Psoas muscle (tissue), 8 donors: ENCODE data around the gene PKIG. TPM values are rescaled to one million over a fixed set of nuclear protein-coding genes. Genes with fewer than 3 reads are reported as not detected.

ENCODE experiments used
- ATAC-seq, 4 donors: fragments of 200-7000 bp; cut with Tn5 transposase; one replicate each; pipeline ENCODE4 v1.9.1; 2020; ENCODE audit warnings: moderate library complexity in 3 of 4, mild to moderate bottlenecking in 2 of 4
- DNase-seq, 2 donors: peaks; one replicate each; pipeline ENCODE4 v3.0.0-alpha.2; 2020
- H3K27ac ChIP-seq: fragments of 200-600 bp; one replicate; pipeline ENCODE4 v1.8.0; 2022
- H3K27me3 ChIP-seq, 3 donors: fragments of 200-600 bp in 1 of 3; one replicate each; pipeline versions ENCODE4 v1.6.1 to v1.8.0; 2013 to 2022; ENCODE audit warnings: low read length in 2 of 3, mild to moderate bottlenecking in 2 of 3, moderate library complexity in 1 of 3; ENCODE audit not compliant: insufficient read depth in 3 of 3
- H3K36me3 ChIP-seq, 2 donors: fragments of 200-600 bp in 1 of 2; one replicate each; pipeline versions ENCODE4 v1.6.1 to v1.8.0; 2013 to 2022; ENCODE audit warnings: low read depth in 1 of 2, mild to moderate bottlenecking in 1 of 2, moderate library complexity in 1 of 2; ENCODE audit not compliant: insufficient read depth in 1 of 2
- H3K4me1 ChIP-seq: fragments of 200-600 bp; one replicate; pipeline ENCODE4 v1.8.0; 2022
- H3K4me3 ChIP-seq: fragments of 200-600 bp; one replicate; pipeline ENCODE4 v1.8.0; 2022; ENCODE audit warnings: mild to moderate bottlenecking
- H3K9me3 ChIP-seq: fragments of 200-600 bp; one replicate; pipeline ENCODE4 v1.8.0; 2022
- WGBS, 3 donors: extraction: QIAGEN DNeasy Blood & Tissue Kit; methylation state at CpG; one replicate each; pipeline versions ENCODE4 v1.1.6 to v1.1.7; 2013; 5-methylcytosine and 5-hydroxymethylcytosine counted together
- intact Hi-C, 2 donors: fragments of 100-400 bp; cut with DNase I; formaldehyde crosslinking; loops; one replicate each; pipeline versions ENCODE4 v1.11.0 to v1.14.2; 2022
- polyA plus RNA-seq, 3 donors: library from polyadenylated mRNA; stranded (reverse); fragments of 200-250 nt; gene quantifications; one replicate each; pipeline ENCODE4 v1.2.3, GENCODE V29; 2013
- total RNA-seq, 4 donors: library from RNA; stranded (reverse); fragmentation: NEBNext Ultra II Directional in 2 of 4; extraction: Animal tissue kit (Norgen Biotek cat#: 25700) in 2 of 4; gene quantifications; one replicate each; pipeline versions ENCODE4 v1.2.1 to v1.2.4, GENCODE V29; 2021 to 2023
- TF ChIP-seq, protein P1 (sequence below): fragments of 200-600 bp; IDR thresholded peaks from one replicate; pipeline ENCODE4 v1.8.0; 2022; ENCODE audit warnings: antibody characterized with exemption
- donor health status: healthy with polysubstance abuse.
- donor health status: DM: no; HTN: no; CAD: no; lungs with moderate emphysema.
- donor health status: Bipolar disorder and iron deficiency.
- donor health status: healthy.
- donor health status: DM: yes; HTN: yes; CAD: no.
- donor health status: DM: no; HTN: no; CAD: no.
- donor health status: DM: no; HTN: no; CAD: no.
- donor health status: DM: yes; HTN: yes; CAD: no.

PKIG gene
- total and polyA plus RNA-seq, 7 donors: 33.5 to 134 (median 105) TPM

DNA sequence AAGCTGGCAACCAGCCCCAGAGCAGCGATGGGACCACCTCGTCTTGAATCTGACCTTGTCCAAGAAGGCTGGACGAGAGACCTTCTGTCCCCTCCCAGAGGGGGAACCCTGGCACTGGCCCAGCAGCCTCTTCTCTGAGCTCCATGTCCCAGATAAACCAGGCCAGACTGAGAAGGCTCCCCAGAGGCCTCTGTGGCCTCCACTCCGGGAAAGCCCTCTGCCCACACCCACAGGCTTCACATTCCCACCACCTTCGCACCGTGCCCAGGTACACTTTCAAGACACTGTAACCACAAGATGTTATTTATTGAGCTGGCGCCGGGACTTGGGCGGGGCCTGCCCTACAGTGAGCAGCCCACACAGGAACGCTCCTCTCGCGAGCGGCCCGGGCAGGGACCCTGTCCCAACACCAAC is 35.9 kb downstream of the PKIG start:
- DNase-seq: peak in 1 of 2 donors; percentile 73
- H3K27ac ChIP-seq: no peak overlapping the region
- no peaks in the 10 kb centered on the region for H3K9me3 ChIP-seq
- no peak for ATAC-seq
- peaks cover 35% of the 10 kb centered on the region for H3K4me1 ChIP-seq
- H3K36me3 ChIP-seq: peaks cover 0 to 79% of the 10 kb centered on the region in 2 donors
- H3K4me3 ChIP-seq: no peak overlapping the region
- no peaks in the 10 kb centered on the region for H3K27me3 ChIP-seq
- TF ChIP-seq, protein P1, sequence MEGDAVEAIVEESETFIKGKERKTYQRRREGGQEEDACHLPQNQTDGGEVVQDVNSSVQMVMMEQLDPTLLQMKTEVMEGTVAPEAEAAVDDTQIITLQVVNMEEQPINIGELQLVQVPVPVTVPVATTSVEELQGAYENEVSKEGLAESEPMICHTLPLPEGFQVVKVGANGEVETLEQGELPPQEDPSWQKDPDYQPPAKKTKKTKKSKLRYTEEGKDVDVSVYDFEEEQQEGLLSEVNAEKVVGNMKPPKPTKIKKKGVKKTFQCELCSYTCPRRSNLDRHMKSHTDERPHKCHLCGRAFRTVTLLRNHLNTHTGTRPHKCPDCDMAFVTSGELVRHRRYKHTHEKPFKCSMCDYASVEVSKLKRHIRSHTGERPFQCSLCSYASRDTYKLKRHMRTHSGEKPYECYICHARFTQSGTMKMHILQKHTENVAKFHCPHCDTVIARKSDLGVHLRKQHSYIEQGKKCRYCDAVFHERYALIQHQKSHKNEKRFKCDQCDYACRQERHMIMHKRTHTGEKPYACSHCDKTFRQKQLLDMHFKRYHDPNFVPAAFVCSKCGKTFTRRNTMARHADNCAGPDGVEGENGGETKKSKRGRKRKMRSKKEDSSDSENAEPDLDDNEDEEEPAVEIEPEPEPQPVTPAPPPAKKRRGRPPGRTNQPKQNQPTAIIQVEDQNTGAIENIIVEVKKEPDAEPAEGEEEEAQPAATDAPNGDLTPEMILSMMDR: no peak
- 77 to 81% (median 80%) methylated on average over 14 of the region's 14 CpGs for WGBS, 3 donors
- intact Hi-C loops: loop anchor here in 1 of 2 donors (5.0 kb wide), 1 partner anchor 236 kb away; no protein-coding TSS in a partner anchor

DNA sequence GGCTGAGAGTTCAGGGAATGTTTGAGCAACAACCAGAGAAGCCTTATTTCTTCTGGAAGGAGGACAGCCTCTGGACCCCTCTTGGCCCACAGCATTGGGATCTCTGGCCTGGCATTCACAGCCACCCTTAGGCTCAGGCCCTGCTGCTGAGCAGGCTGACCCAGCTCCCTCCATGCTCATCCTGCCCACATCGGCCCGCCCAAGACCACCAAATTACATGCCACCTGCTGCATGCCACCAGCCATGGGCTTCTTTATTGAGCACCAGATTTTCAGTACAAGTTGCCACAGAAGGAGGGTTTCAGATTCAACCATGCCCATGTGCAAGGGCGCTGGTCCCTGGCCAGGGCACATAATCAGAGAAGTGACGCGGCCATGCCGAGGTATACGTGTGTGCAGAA is 36.9 kb downstream of the PKIG start:
- no peaks in the 10 kb centered on the region for H3K9me3 ChIP-seq
- peaks cover 0 to 69% of the 10 kb centered on the region in 2 donors for H3K36me3 ChIP-seq
- WGBS, 3 donors: 93 to 98% (median 98%) methylated on average over 7 of the region's 7 CpGs
- no peak overlapping the region for H3K27ac ChIP-seq
- H3K4me1 ChIP-seq: peaks cover 27% of the 10 kb centered on the region
- TF ChIP-seq, protein P1: no peak
- ATAC-seq (no peak), DNase-seq (no peak)
- intact Hi-C loops: loop anchor here in 1 of 2 donors (5.0 kb wide), 1 partner anchor 237 kb away; no protein-coding TSS in a partner anchor
- H3K4me3 ChIP-seq: no peak overlapping the region
- no peaks in the 10 kb centered on the region for H3K27me3 ChIP-seq

DNA sequence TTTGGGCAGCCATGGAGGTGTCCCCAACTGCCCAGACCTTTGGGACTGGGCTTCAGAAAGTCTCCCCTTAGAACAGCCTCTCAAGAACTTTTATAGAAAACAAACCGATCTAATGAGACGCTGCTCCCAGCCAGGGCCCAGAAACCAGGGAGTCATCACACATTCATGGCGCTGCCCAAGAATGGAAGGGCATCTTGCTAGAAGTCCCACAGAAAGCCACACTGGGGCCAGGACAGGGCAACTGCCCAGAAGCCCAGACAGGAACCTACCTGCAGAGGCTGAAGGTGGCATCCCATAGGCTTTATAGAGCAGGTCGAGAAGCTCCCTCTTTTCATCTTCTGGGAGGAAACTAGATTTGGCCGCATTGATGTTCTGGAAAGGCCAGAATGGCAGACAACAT is 37.7 kb downstream of the PKIG start:
- no peak for ATAC-seq
- no peak for DNase-seq
- H3K27ac ChIP-seq: no peak overlapping the region
- H3K27me3 ChIP-seq: no peaks in the 10 kb centered on the region
- H3K4me3 ChIP-seq: no peak overlapping the region
- WGBS, 3 donors: 93 to 97% (median 97%) methylated on average over 5 of the region's 5 CpGs
- H3K4me1 ChIP-seq: peaks cover 21% of the 10 kb centered on the region
- intact Hi-C loops: no loop called here
- peaks cover 0 to 65% of the 10 kb centered on the region in 2 donors for H3K36me3 ChIP-seq
- no peaks in the 10 kb centered on the region for H3K9me3 ChIP-seq
- TF ChIP-seq, protein P1: no peak

DNA sequence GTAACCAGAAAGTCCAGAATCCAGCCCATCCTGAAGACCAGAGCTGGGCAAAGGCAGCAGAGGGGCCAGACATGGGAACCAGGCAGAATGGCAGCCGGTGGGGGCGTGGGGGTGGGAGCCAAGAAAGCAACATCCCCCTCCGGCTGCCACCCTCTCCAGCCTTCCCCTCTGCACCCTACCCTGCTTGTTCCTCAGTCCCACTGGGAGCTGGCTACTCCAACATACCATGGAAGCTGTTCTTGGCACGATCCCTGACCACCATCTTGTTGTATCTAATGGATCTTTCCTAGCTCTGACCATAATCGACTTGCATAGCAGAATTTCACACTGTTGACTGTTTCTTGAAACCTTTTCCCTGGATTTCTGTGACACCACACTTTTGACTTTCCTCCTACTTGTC is 38.9 kb downstream of the PKIG start:
- H3K9me3 ChIP-seq: no peaks in the 10 kb centered on the region
- intact Hi-C loops: no loop called here
- no peak overlapping the region for H3K27ac ChIP-seq
- peaks cover 0 to 55% of the 10 kb centered on the region in 2 donors for H3K36me3 ChIP-seq
- no peaks in the 10 kb centered on the region for H3K27me3 ChIP-seq
- H3K4me3 ChIP-seq: no peak overlapping the region
- TF ChIP-seq, protein P1: no peak
- peaks cover 8% of the 10 kb centered on the region for H3K4me1 ChIP-seq
- WGBS, 3 donors: 84 to 92% (median 87%) methylated on average over 5 of the region's 5 CpGs
- ATAC-seq (peak in 1 of 4 donors; percentile 12), DNase-seq (no peak)

DNA sequence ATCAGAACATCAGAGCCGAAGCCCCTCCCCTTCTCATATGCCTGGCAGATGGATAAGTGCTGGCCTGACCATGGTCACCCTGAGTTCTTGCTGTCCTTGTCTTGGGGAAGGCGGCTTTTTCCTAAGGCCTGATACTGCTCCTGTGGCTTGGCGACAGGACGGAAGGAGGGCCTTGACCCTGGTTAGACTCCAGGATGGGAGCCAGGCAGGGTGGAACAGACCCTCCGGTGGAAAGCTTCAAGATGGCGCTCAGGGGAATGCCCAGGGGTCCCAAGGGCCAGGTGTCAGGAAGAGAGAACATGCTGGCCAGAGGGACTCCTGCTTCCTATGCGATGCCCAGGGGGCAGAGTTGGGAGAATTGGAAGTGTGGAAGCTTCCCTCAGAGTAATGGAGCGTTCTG is 39.6 kb downstream of the PKIG start:
- peak in 3 of 4 donors; percentile 2 to 9 (median 3) for ATAC-seq
- TF ChIP-seq, protein P1: no peak
- Histone ChIP-seq H3K4me3 (no peak overlapping the region), H3K9me3 (no peaks in the 10 kb centered on the region), H3K27ac (no peak overlapping the region), H3K27me3 (no peaks in the 10 kb centered on the region), H3K36me3 (peaks cover 0 to 50% of the 10 kb centered on the region in 2 donors), H3K4me1 (peaks cover 2% of the 10 kb centered on the region)
- DNase-seq: no peak
- intact Hi-C loops: no loop called here
- WGBS, 3 donors: 93 to 96% (median 94%) methylated on average over 8 of the region's 8 CpGs
